HuH-7.5 (cell line): Measurements from ENCODE around the gene VPS11.
"Not testable (repeated sequence)": the region's sequence is repeated elsewhere in the genome, so short reads cannot be mapped to it uniquely, and the experiment has no call there.

Experiments used
- DNase-seq: peaks from one replicate; pipeline ENCODE4 v3.0.0; 2011; ENCODE audit warnings: low spot score

VPS11 gene

DNA sequence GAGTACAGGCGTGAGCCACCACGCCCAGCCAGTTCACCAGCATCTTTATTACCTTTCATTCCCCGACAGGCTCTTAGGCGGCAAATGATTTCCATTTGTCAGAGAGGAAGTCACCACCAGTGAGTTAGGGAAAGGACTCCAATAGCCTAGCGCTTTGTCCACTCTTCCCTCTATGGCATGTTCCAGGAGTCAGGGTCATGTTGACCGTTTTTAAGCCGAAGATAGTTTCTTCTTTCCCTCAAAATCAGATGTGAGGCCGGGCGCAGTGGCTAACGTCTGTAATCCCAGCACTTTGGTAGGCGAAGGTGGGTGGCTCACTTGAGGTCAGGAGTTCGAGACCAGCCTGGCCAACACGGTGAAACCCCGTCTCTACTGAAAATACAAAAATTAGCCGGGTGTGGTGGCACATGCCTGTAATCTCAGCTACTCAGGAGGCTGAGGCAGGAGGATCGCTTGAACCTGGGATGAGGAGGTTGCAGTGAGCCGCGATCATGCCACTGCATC is 35.6 kb downstream of the VPS11 start:
- not testable (repeated sequence) for DNase-seq

DNA sequence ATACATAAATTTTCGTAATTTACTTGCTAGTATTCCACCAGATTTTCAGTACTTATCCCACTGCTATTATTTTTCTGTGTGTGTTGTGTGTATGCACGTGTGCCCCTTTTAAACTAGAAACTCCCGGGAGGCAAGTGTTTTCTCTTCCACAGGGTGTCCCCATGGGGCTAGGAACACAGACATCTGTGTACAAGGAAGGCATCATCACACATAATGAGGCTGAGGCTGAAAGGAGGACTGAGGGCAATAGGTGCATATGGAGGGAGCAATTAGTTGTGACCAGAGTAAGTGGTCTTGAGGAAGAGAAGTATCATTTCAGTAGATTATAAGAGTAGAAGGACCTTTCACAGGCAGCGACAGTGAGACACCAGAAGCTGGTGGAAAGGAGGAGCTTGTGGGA is 36.2 kb downstream of the VPS11 start:
- DNase-seq, result no peak

DNA sequence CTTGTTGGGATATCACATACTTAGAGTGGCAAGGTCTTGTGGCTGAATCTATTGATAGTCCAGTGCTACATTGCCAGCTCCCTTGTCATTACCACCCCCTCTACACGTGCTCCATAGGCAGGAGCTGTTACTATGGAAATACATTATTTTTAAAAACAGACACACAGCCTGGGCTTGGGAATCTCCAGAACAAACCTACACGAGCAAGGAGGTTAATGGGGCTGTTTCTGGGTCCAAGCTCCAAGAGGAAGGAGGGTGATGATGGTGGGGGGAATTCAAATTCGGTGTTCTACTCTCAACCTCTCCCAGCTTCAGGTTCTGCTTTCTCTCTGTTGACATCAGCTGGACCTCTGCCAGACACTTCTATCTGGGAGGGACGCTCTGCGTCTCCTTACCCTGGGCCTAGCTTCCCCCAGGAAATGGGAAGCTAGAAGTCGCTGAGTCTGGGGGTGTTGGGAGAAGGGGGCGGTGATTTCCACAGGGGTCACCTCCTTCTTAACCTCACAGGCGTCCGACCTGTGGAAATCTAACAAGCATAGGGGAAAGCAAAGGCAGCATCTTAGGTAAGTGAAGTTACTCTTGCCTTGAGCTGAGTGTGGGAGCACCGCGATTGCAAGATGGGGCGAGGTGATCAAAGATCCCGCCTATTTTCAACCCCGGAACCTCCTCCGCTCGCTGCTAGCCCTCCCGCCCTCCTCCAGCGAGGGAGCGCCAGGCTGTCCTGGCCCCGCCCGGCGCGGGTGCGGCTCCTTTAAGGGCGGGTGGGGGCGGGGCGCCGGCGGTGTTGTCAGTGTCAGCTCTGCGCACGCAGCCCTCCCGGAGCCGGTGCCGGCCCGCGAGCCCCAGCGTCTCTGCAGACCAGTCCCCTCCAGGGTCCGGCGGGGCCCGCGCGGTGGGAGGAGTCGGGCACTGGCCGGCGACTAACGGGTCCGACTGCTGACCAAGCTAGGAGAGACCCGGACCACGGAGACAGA is 39.2 kb downstream of the VPS11 start, which contains the start of gene C2CD2L:
Gene C2CD2L, plus strand, starts transcription at position 781 of the 974 bp plus-strand sequence. CDS start 398 bp downstream, outside the sequence.
- peak; percentile 80 for DNase-seq

GRCh38 chr11:119107538-119108145 is 40.0 kb downstream of the VPS11 start:
- DNase-seq, result peak; percentile 34

GRCh38 chr11:119108146-119108856 is 40.7 kb downstream of the VPS11 start:
- peak; percentile 49 for DNase-seq

DNA sequence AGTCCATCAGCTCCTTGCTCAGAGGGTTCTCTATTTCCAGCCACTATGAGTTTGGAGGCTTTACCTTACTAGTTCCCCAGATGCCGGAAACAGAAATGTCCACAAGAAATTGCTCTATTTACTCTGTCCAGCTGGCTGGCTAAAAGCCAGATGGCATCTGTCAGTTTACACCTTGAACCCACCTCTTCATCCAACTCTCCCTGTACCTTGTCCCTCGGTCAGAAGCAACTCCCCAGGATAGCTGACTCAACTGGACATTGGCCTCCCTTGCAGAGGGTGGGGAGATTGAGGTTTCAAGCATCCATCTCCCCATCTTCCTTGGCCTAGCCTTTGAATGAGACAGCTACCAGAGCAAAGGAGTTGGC is 41.2 kb downstream of the VPS11 start:
- DNase-seq, result no peak

GRCh38 chr11:119109843-119110242 is 42.2 kb downstream of the VPS11 start:
- DNase-seq, result no peak

DNA sequence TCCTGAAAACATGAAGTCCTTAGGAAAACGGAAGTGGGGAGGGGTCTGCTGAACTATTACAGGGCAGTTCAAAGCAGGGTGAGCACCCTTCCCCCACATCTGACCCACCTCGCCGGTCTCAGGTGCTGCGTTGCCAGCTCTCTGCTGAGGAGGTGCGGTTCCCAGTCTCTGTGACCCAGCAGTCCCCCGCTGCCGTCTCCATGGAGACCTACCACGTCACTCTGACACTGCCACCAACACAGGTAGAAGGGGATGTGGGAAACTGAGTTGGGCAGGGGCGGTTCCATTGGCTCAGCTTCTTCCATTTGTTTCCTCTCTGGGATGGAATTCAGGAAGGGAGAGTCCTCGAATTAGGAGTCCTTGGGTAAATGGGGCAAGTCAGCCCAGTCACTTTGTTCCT is 42.8 kb downstream of the VPS11 start:
- no peak for DNase-seq

DNA sequence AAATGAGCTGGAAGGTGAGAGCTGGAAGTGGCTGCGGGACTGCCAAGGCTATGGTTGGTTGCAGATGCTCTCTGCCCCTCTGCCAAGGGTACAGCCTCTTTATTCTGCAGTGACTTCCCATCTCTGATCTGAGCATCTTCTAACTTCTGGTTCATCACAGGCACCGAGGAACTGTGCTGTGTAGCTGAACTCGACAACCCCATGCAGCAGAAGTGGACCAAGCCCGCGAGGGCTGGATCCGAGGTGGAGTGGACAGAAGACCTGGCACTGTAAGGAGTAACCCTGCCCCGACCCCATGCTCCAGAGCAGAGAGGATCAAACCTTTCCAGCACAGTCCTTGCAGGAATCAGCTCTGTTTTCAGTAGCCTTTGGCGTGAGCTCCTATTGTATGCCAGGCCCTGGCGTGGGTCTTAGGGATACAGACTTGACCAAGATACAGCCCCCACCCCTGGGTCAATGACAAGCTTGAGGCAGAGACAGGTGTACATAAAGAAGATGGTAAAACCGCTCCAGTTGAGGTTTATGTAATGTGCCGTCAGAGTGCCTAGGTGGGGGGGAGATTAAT is 43.8 kb downstream of the VPS11 start:
- no peak for DNase-seq

DNA sequence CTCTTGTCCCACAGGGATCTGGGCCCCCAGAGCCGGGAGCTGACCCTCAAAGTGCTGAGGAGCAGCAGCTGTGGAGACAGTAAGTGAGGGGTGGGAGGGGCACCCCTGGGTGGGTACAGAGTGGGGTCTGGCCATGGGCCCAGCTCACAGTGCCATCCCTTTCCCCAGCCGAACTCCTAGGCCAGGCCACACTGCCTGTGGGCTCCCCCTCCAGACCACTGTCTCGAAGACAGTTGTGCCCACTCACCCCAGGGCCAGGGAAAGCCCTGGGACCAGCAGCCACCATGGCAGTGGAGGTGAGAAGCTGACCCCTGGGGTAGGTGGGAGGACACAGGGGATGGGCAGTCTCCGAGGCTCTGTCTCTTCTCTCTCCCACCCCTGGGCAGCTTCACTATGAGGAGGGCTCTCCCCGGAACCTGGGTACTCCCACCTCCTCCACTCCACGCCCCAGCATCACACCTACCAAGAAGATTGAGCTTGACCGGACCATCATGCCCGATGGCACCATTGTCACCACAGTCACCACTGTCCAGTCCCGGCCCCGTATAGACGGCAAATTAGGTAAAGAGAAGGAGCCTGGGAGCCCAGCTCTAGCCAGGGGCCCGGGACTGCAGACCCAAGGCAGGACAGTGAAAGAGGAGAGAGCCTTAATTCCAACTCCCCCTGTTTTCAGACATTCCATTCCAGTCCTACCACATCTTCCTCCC is 44.8 kb downstream of the VPS11 start:
- DNase-seq, result no peak

DNA sequence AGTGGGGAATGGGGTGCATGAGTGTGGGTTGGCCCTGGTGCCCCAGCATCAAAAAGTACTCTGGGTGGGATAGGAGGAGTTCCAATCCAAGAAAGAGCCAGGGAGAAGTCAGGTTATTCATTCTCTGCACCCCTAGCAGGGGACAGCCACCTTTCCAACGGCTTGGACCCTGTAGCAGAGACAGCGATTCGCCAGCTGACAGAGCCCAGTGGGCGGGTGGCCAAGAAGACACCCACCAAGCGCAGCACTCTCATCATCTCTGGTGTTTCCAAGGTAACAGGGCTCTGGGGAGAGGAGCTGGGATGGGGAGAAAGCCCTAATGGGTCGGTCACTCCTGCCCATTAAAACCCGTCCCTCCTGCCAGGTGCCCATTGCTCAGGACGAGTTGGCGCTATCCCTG is 46.1 kb downstream of the VPS11 start:
- no peak for DNase-seq

DNA sequence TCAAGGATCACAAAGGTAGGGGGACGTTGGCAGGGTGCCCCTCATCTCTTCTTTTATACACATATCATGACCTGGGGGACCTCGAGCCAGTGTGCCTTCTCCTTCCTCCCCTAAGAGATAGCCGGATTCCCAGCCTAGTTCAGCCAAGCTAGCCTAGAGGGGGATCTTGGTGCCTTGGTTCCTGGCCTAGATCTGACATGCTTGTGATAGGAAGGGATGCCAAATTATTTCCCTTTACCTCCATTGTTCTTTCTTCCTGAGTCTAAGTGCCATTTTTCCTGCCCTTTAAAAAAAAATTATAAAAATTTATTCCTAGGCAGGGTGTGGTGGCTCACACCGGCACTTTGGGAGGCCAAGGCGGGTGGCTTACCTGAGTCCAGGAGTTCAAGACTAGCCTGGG is 46.7 kb downstream of the VPS11 start:
- no peak for DNase-seq

GRCh38 chr11:119115484-119116234 is 48.0 kb downstream of the VPS11 start:
- no peak for DNase-seq

DNA sequence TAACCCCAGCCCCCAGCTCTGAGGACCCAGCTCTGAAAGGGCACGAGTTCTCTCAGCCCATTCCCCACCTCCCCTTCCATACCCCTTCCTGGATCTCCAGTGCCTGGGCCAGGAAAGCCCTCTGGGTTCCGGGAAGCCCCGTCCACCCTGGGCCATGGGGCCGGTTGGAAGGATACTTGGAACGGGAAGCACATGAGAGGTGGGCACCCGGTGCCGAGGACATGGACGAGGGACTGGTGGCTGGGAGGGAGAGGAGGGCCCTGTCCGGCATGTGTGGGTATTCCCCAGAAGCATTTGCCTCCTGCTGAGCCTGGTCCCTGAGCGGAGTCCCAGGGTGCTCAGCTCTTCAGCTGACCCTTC is 48.6 kb downstream of the VPS11 start:
- no peak for DNase-seq

DNA sequence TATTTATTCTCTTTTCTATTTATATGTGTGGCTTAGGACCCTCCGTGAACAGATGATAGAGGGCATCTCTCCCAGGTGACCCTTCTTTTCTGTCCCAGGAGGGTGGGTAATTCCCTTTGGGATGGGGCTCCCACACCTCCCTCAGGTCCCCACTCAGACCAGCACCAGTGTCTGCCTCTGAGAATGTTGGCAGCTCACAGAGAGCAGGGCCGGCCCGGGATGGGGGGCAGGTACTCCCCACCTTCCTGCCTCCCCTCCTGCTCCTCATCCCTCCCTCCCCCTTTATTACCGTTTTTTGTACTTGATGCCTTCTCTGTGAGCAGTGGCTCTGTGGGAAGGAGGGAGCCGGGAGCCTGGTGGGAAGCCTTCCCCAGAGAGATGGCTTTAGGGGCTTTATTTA is 49.0 kb downstream of the VPS11 start:
- DNase-seq, result no peak

DNA sequence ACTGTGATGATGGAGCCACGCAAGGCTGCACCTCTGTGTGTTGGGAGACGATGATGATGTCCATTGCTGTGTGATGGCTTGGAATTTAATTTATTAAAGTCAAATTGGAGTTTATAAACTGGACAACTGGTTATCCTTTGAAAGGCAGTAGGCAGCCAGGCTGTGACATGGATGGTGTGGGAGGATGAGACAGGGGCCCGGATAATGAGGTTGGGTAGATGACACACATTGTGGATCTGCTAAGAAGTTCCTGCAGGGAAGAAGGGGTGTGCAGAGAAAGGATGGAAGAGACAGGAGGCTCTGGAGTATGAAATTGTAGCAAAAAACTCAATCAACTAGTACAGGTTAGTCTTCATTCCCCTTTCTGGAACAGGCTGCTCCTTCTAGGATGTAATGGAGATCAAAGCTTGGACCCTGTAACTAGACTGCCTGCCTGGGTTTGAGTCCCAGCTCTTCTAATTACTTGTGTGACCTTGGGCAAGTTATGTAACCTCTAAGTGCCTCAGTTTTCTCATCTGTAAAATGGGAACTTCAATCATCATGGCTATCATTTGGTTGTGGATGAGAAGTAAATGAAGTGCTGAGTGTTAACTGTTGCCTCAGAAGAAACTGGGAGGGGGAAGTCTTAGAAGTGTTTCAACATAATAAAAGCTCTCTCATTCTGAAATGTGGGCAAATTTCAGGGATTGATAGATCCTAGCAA is 49.5 kb downstream of the VPS11 start:
- no peak for DNase-seq

GRCh38 chr11:119118227-119118626 is 50.6 kb downstream of the VPS11 start:
- DNase-seq, result no peak

DNA sequence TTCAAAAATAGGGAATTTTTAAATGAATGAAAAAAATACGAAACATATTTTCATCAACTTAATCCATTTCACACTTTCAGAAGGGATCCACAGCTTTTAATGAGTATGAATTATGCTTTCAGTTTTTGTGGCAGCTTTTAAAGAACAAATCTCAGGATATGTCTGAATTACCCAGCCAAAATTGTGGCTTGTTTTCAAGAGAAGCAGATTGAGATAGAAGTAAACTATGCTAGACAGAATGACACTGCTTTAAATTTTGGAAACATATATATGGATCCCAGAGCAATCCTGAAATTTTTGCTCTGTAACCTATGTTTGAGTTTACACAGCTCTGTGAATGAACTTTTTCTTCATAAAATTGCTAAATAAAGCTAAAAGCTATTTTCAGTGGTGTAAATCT is 51.3 kb downstream of the VPS11 start:
- no peak for DNase-seq

DNA sequence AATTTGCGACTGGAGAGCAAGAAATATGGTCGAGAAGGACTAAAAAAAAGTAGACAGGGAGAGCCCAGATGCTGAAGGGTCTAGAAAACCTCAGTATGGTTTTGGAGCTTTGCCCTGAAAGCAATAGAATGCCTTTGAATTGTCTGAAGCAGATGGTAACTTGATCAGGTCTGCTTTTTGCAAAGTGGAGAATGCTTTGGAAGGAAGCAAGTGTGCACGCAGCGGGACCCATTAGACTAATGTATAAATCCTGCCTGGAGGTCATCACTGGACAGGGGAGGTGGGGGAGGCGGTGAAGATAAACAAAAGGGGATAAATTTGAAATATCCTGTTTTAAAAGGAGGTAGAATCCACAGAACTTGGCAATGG is 53.0 kb downstream of the VPS11 start:
- DNase-seq, result no peak
